Stimulated activated CD8-positive, alpha-beta memory T cell treated with anti-CD3 and anti-CD28 coated beads, Interleukin-7, amount 100 ng/mL, for 24 hours (primary cell): ENCODE measurements around the gene CACNG8.
"Not testable (repeated sequence)": the region's sequence is repeated elsewhere in the genome, so short reads cannot be mapped to it uniquely, and the experiment has no call there.

Source experiments
- DNase-seq: peaks from one replicate; pipeline ENCODE4 v3.0.0-alpha.2; 2020; ENCODE audit warnings: low read depth

The CACNG8 gene

GRCh38 chr19:54035215-54036178 is 72.8 kb downstream of the CACNG8 start:
- no peak for DNase-seq

- not testable (repeated sequence) for DNase-seq
These were observed 73.8 kb downstream of the CACNG8 start for GRCh38 chr19:54036542-54036941.
